ENCODE results near the gene BLTP3A. TPM values are rescaled to one million over a fixed set of nuclear protein-coding genes. Genes with fewer than 3 reads are reported as not detected.
"Not testable (repeated sequence)": the region's sequence is repeated elsewhere in the genome, so short reads cannot be mapped to it uniquely, and the experiment has no call there.

The BLTP3A gene
- total and polyA plus RNA-seq, 11 donors = 4.1 to 36.8 (median 22.0) TPM

DNA sequence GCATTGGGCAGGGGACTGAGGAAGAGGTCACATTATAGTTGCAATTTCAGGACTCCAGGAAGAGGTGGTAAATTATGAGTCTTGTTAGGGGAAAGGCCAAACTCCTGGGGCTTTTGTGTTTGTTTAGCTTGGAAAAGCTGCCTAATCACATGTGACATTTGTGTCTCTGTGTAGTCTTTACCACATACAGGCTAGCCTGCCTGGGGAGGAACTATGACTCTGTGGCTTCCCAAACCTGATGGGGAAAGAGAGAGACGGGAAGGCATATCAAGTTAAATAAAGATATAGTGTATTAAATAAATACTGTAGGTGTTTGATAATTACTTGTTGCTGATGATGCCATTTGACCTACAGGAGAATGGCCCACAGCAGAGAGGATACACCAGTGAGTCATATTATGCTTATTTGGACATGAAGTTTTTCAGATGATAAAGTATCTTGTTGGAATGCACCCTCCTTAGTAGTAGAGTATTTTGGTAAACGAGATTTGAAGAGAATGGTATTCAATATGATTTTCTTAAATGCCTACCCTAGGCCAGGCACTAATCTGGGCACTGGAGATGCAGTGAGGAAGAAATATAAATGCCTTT lies 4.0 kb downstream of the BLTP3A start:
- no peak overlapping the region for H3K27ac ChIP-seq

DNA sequence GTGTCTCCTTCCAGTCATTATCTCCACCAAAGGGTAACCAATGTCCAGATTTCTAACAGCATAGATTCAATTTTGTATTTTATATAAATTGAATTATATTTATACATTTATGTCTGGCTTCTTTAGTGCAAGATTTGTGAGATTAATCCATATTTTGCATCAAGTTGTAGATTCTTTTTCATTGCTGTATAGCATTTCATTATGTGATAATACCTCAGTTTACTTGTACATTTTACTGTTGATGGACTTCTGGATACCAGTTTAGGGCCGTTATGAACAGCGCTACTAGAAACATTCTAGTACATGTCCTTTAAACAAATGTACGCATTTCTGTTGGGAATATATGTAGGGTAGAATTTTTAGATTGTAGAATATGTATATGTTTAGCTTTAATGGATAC lies 6.2 kb downstream of the BLTP3A start:
- Histone ChIP-seq H3K27me3 (no peaks in the 10 kb centered on the region), H3K27ac (no peak overlapping the region), H3K4me1 (peaks cover 0 to 29% (median 13%) of the 10 kb centered on the region in 12 donors), H3K36me3 (no peaks in the 10 kb centered on the region), H3K9me3 (no peaks in the 10 kb centered on the region), H3K4me3 (no peak overlapping the region)
- no peak for DNase-seq
- intact Hi-C loops (cut with DNase I) = no loop called here
- TF ChIP-seq CTCF (IDR thresholded peaks at IDR 0.05) = no peak
- TF ChIP-seq POLR2A (IDR thresholded peaks at IDR 0.05) = no peak
- ATAC-seq = no peak
- 91 to 97% (median 95%) methylated on average over 3 of the region's 3 CpGs for WGBS, 4 donors

More for the DNA sequence above, 4.0 kb downstream of the BLTP3A start:
- WGBS, 4 donors = 20 to 40% (median 35%) methylated on average over 2 of the region's 2 CpGs
- no peaks in the 10 kb centered on the region for H3K9me3 ChIP-seq
- TF ChIP-seq CTCF (IDR thresholded peaks at IDR 0.05) (no peak), POLR2A (IDR thresholded peaks at IDR 0.05) (no peak)
- H3K27me3 ChIP-seq = no peaks in the 10 kb centered on the region
- H3K4me3 ChIP-seq = no peak overlapping the region
- no peak for DNase-seq
- no peaks in the 10 kb centered on the region for H3K36me3 ChIP-seq
- intact Hi-C loops (cut with DNase I) = no loop called here
- peaks cover 0 to 37% (median 15%) of the 10 kb centered on the region in 12 donors for H3K4me1 ChIP-seq
- no peak for ATAC-seq

DNA sequence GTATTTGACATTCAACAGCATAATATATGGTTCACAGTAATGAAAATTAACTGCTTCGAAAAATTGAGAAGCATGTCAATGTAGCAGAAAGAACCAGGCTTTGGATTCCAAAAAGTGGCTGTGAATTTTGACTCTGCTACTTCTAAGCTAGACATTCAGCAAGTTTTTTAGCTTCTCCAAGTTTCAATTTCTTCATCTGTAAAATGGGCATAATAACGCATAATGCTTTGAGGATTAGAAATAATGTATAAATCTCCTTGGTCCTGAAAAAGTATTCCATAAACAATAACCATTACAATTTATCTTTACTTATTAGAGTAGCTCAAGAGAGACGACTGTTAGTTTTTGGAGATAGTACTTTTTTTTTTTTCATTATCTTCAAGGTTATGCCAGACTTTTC lies 7.7 kb downstream of the BLTP3A start:
- H3K4me1 ChIP-seq = peaks cover 0 to 22% (median 6%) of the 10 kb centered on the region in 12 donors
- 75 to 84% (median 79%) methylated on average over 3 of the region's 3 CpGs for WGBS, 4 donors
- H3K4me3 ChIP-seq = no peak overlapping the region
- H3K36me3 ChIP-seq = no peaks in the 10 kb centered on the region
- intact Hi-C loops (cut with DNase I) = no loop called here
- H3K9me3 ChIP-seq = no peaks in the 10 kb centered on the region
- ATAC-seq (no peak), DNase-seq (no peak)
- no peaks in the 10 kb centered on the region for H3K27me3 ChIP-seq
- TF ChIP-seq POLR2A (IDR thresholded peaks at IDR 0.05) (no peak), CTCF (IDR thresholded peaks at IDR 0.05) (no peak)
- no peak overlapping the region for H3K27ac ChIP-seq

DNA sequence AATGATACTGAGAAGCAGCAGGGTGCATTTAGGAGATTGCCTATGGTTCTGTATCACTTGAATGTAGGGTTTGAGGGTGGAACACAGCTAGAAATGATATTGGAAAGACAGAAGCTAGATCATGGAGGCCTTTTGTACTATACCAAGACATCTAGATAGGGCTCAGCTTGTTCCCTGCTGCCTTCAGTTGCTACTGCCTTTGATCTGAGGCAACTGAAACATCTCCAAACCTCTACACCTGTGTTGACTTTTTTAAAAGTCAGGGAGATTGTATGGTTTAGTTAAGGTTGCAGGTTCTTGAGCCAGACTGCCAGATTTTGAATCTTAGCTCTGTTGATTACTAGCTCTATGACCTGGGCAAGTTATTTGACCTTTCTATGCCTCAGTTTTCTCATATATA lies 12.7 kb downstream of the BLTP3A start:
- TF ChIP-seq POLR2A (IDR thresholded peaks at IDR 0.05) = no peak
- no peak for DNase-seq
- no peaks in the 10 kb centered on the region for H3K9me3 ChIP-seq
- H3K4me1 ChIP-seq = peaks cover 0 to 33% (median 8%) of the 10 kb centered on the region in 12 donors
- no peaks in the 10 kb centered on the region for H3K27me3 ChIP-seq
- no peak overlapping the region for H3K4me3 ChIP-seq
- ATAC-seq = no peak
- intact Hi-C loops (cut with DNase I) = no loop called here
- no peak overlapping the region for H3K27ac ChIP-seq
- H3K36me3 ChIP-seq = no peaks in the 10 kb centered on the region

DNA sequence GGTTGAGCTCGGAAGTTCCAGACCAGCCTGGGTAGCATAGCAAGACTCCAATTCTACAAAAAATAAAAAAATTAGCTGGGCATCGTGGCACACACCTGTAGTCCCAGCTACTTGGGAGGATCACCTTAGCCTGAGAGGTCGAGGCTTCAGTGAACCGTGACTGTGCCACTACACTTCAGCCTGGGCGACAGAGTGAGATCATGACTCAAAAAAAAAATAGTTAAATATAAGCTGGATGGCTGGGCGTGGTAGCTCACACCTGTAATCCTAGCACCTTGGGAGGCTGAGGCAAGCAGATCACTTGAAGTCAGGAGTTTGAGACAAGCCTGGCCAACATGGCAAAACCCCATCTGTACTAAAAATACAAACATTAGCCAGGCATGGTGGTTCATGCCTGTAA lies 13.2 kb downstream of the BLTP3A start:
- H3K36me3 ChIP-seq; intact Hi-C loops (cut with DNase I); ATAC-seq; H3K9me3 ChIP-seq; H3K4me3 ChIP-seq; H3K27ac ChIP-seq; H3K27me3 ChIP-seq; DNase-seq: not testable (repeated sequence)
- peaks cover 0 to 33% (median 8%) of the 10 kb centered on the region in 12 donors for H3K4me1 ChIP-seq
- 88 to 97% (median 93%) methylated on average over 6 of the region's 6 CpGs for WGBS, 4 donors
